ENCODE data around the gene APBA2. TPM values are rescaled to one million over a fixed set of nuclear protein-coding genes. Genes with fewer than 3 reads are reported as not detected.

Gene APBA2
- total RNA-seq, 1 donor from 2014 or later: 0.38 TPM

- Histone ChIP-seq H3K27ac (replicated peaks) (no peak overlapping the region), H3K9me3 (replicated peaks) (no peaks in the 10 kb centered on the region), H3K36me3 (no peaks in the 10 kb centered on the region), H3K4me3 (no peak overlapping the region), H3K27me3 (ENCODE audit: low read depth) (peaks cover 78% of the 10 kb centered on the region), H3K4me1 (peaks cover 6% of the 10 kb centered on the region)
- intact Hi-C loops (cut with micrococcal nuclease): loop anchor here (10.0 kb wide), 1 partner anchor 284 kb away; no protein-coding TSS in a partner anchor
- DNase-seq: no peak
- no peak for TF ChIP-seq CTCF (IDR thresholded peaks at IDR 0.05; ENCODE audit: borderline replicate concordance)
These were observed 254.9 kb downstream of the APBA2 start for GRCh38 chr15:29140475-29141307.

- no peak for DNase-seq
- Histone ChIP-seq H3K27ac (replicated peaks) (no peak overlapping the region), H3K36me3 (no peaks in the 10 kb centered on the region), H3K27me3 (ENCODE audit: low read depth) (peaks cover 79% of the 10 kb centered on the region), H3K4me1 (peaks cover 6% of the 10 kb centered on the region), H3K4me3 (no peak overlapping the region), H3K9me3 (replicated peaks) (no peaks in the 10 kb centered on the region)
- intact Hi-C loops (cut with micrococcal nuclease): loop anchor here (10.0 kb wide), 1 partner anchor 283 kb away; no protein-coding TSS in a partner anchor
- no peak for TF ChIP-seq CTCF (IDR thresholded peaks at IDR 0.05; ENCODE audit: borderline replicate concordance)
These were observed 255.7 kb downstream of the APBA2 start for GRCh38 chr15:29141308-29142128.

GRCh38 chr15:29142129-29142747 is 256.5 kb downstream of the APBA2 start:
- peaks cover 75% of the 10 kb centered on the region for H3K27me3 ChIP-seq (ENCODE audit: low read depth)
- H3K36me3 ChIP-seq: no peaks in the 10 kb centered on the region
- no peak for DNase-seq
- H3K9me3 ChIP-seq (replicated peaks): no peaks in the 10 kb centered on the region
- peaks cover 6% of the 10 kb centered on the region for H3K4me1 ChIP-seq
- no peak for TF ChIP-seq CTCF (IDR thresholded peaks at IDR 0.05; ENCODE audit: borderline replicate concordance)
- no peak overlapping the region for H3K4me3 ChIP-seq
- H3K27ac ChIP-seq (replicated peaks): no peak overlapping the region
- intact Hi-C loops (cut with micrococcal nuclease): loop anchor here (10.0 kb wide), 1 partner anchor 283 kb away; no protein-coding TSS in a partner anchor

GRCh38 chr15:29143293-29143692 is 257.5 kb downstream of the APBA2 start:
- Histone ChIP-seq H3K27me3 (ENCODE audit: low read depth) (peaks cover 70% of the 10 kb centered on the region), H3K27ac (replicated peaks) (no peak overlapping the region), H3K4me1 (peaks cover 6% of the 10 kb centered on the region), H3K36me3 (no peaks in the 10 kb centered on the region), H3K4me3 (no peak overlapping the region), H3K9me3 (replicated peaks) (no peaks in the 10 kb centered on the region)
- DNase-seq: no peak
- intact Hi-C loops (cut with micrococcal nuclease): loop anchor here (10.0 kb wide), 1 partner anchor 282 kb away; no protein-coding TSS in a partner anchor
- no peak for TF ChIP-seq CTCF (IDR thresholded peaks at IDR 0.05; ENCODE audit: borderline replicate concordance)

Measured in left ventricle myocardium inferior (tissue), 1 donor.